Neural cell (in vitro differentiated cells): ENCODE results near the gene NUDT7.

Source experiments
- EP300 ChIP-seq: fragments of 450-650 bp; conservative IDR thresholded peaks from 2 replicates; pipeline ENCODE4 v1.6.1; 2014; ENCODE audit warnings: antibody characterized with exemption, mild to moderate bottlenecking, moderate library complexity; ENCODE audit not compliant: poor library complexity, severe bottlenecking
- TF ChIP-seq, protein P1 (sequence below): fragments of 450-650 bp; IDR thresholded peaks from 2 replicates; pipeline ENCODE4 v1.5.1; 2014; ENCODE audit warnings: antibody characterized with exemption, mild to moderate bottlenecking, moderate library complexity; ENCODE audit not compliant: poor library complexity, severe bottlenecking

GRCh38 chr16:77744141-77744540, 21.8 kb downstream of the NUDT7 start:
- no peak for TF ChIP-seq EP300
- TF ChIP-seq, protein P1, sequence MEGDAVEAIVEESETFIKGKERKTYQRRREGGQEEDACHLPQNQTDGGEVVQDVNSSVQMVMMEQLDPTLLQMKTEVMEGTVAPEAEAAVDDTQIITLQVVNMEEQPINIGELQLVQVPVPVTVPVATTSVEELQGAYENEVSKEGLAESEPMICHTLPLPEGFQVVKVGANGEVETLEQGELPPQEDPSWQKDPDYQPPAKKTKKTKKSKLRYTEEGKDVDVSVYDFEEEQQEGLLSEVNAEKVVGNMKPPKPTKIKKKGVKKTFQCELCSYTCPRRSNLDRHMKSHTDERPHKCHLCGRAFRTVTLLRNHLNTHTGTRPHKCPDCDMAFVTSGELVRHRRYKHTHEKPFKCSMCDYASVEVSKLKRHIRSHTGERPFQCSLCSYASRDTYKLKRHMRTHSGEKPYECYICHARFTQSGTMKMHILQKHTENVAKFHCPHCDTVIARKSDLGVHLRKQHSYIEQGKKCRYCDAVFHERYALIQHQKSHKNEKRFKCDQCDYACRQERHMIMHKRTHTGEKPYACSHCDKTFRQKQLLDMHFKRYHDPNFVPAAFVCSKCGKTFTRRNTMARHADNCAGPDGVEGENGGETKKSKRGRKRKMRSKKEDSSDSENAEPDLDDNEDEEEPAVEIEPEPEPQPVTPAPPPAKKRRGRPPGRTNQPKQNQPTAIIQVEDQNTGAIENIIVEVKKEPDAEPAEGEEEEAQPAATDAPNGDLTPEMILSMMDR, result no peak
